HG02973 (cell line): ENCODE measurements around the gene SPATC1L.

Experiments used
- ATAC-seq: cut with Tn5 transposase; IDR thresholded peaks from one replicate; pipeline ENCODE4 v1.9.1; 2021; ENCODE audit warnings: moderate library complexity; ENCODE audit not compliant: unreplicated experiment

Gene SPATC1L

DNA sequence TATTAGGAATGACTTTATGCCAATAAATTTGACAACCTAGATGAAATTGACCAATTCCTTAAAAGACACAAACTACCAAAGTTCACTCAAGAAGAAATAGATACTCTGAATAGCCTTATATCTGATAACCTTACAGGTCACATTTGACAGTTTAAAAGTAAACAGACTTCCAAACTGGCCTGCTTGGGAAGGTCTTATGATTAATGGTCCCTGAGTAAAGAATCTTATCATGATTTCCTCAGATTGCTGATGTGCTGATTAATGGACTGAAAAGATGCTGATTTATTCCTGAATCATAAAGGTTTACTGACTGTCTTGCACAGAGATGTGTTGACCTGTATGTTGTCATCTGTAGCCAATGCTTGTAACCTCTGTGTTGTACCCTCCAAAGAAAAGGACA lies 19.2 kb downstream of the SPATC1L start:
- ATAC-seq, result no peak

GRCh38 chr21:46163380-46163779 lies 20.9 kb downstream of the SPATC1L start:
- ATAC-seq, result no peak

- ATAC-seq, result no peak
Observed at GRCh38 chr21:46161633-46162592, 22.3 kb downstream of the SPATC1L start.

DNA sequence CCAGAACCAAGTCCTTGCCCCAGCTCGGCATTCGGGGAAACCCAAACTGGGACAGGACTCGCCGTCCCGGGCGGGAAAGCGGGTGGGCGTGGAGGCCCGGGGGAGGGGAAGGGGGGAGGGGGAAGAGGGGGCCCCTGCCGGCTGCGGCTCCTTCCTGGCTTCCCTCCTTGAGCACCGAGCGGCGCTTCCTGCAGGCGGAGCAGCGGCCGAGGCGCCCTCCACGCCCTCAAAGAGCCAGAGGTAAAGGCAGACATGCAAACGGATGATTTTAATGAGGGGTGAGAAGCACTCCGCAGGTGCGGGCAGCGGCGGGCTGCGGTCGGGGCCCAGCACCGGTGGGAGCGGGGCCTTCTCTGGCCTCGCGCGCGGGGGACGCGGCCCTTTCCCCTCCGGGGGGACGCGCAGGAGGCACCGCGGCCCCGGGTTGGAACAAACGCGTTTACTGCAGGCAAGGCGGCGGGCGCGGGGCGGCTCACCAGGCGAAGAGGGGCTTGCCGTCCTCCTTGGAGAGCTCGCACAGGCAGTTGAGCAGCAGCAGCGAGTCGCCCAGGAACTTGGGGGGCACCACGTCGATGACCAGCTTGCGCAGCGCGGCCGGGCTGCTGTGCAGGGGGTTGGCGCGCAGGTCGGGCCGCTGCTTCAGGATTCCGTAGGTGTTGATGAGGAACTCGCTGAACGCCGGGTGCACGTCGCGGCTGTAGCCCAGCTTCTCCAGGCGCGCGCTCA lies 23.2 kb downstream of the SPATC1L start:
- no peak for ATAC-seq

DNA sequence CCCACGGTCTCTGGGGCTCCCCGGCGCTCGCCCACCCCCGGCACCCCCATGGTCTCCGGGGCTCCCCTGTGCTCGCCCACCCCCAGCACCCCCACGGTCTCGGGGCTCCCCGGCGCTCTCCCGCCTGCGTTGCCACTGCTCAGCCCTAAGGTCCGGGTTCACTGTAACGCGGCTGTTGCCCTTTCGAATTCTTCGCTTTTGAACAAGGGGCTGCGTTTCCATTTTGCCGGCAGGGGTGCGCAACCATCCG lies 23.7 kb downstream of the SPATC1L start:
- ATAC-seq, result no peak

DNA sequence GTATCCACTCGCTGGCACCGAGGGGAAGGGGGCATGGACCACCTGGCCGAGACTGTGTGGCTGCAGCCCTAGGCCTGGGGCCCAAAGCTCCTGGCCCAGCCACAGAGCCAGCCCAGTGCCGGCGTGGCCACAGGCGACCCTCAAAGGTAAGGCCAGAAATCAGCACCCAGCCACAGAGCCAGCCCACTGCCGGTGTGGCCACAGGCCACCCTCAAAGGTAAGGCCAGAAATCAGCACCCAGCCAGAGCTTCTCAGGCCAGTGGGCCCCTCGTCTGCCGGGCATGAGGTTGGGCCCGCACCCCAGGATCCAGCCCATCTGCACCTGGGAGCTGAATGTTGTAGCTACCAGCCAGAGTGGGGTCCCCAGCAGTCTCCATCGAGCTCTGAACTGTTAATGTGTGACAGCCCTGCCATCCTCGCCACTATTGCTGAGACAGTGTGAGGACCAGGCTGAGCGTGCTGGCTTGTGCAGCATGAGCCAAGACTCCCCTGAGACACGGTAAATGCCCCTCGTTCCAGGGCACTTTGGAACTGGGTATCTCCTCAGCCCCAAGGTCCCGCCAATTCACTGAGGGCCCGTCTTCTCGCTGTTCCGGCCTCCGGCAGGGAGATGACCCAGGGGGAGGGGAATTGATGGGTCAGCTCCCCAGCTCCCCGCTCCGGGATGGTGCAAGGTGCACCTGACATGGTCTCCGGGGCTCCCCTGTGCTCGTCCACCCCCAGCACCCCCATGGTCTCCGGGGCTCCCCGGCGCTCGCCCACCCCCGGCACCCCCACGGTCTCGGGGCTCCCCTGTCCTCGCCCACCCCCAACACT lies 24.2 kb downstream of the SPATC1L start:
- ATAC-seq, result no peak

GRCh38 chr21:46159390-46159789 lies 24.9 kb downstream of the SPATC1L start:
- ATAC-seq, result no peak

- no peak for ATAC-seq
Observed at GRCh38 chr21:46158666-46159300, 25.5 kb downstream of the SPATC1L start.

DNA sequence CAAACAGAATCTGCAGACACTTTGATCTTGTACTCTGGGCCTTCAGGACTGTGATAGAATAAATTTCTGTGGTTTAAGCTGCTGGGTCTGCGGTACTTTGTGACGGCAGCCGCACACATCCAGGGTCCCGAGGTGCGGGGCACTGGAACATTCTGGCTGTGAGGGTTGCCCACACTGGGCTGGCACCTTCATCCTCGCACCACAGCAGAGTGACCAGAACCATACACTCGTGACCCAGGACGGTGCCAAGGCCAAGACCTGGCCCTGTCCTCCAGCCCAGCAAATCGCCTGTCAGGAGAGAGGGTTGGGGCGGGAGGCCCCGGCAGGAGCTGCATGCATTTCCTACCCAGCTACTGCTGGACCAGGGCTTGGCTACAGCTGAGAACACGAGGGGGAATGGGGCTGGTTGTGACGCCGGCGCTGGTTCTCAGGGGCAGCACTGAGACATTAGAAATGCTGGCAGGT lies 26.2 kb downstream of the SPATC1L start:
- no peak for ATAC-seq

DNA sequence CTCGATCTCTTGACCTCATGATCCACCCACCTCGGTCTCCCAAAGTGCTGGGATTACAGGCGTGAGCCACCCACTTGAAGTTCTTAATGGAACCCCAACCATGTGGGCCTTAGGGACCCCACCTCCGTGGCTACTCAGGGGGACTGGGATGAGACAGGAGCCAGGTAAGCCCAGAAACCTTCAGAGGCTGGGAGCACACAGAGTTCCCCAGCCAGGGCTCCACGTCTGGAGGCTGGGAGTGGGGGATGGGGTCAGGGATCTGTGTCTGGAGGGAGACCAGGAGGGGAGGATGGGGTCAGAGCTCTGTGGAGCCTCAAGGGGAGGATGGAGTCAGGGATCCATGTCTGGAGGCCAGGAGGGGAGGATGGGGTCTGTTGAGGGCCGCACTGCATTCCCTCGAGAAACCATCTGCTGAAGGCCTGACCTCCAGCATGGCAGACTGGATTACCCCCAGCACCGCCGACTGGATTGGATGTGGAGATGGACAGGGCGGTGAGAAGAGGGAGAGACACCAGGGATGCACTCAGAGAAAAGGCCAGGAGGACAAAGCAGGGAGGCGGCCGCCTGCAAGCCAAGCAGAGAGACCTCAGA lies 26.8 kb downstream of the SPATC1L start:
- no peak for ATAC-seq

DNA sequence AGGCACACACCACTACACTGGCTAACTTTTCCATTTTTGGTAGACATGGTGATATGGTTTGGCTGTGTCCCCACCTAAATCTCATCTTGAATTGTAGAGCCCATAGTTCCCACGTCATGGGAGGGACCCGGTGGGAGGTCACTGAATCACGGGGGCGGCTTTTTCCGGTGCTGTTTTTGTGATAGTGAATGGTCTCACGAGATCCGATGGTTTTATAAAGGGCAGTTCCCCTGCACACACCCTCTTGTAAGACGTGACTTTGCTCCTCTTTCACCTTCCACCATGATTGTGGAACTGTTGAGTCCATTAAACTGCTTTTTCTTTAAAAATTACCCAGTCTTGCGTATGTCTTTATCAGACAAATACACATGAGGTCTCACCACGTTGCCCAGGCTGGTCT lies 27.6 kb downstream of the SPATC1L start:
- ATAC-seq, result no peak

DNA sequence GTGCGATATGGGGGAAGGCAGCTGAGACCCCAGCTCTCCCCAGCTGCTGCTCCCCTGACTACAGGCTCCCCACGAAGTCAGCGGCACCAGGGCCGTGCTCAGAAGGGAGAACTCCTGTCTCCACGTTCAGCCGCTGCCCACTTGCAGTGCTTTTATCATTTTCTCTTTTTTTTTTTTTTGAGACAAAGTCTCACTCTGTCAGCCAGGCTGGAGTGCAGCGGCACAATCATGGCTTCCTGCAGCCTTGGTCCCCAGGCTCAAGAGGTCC lies 27.9 kb downstream of the SPATC1L start:
- no peak for ATAC-seq

GRCh38 chr21:46155514-46156377 lies 28.5 kb downstream of the SPATC1L start, which contains the start of gene FTCD:
Gene FTCD (minus strand): TSS chr21:46155579. CDS start chr21:46155523, 56 bp downstream.
- ATAC-seq, result no peak

DNA sequence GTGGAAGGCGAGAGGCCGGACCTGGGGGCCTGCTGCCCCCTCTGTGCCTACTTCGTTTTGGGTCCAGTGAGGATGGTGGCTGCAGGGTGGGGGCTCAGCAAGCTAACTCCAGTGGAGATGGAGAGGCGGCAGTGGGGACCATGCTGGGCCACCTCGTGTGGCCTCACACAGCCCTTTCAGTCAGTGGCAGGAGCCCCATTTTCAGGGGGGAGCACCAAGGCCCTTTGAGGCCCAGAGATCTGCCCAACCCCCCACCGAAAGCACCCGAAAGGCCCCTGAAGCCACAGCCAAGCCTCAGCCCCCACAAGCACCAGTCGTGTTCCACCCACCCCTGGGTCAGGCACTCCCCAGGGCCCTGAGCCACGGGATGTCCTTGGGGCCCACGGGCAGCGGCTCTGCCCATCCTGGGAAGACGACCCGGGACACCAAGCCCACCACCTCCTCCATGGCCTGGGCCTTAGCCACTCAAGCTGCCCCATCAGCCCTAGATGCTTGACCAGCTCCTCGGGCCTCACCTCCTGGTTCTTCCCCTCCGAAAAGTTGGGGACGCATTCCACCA lies 29.2 kb downstream of the SPATC1L start:
- ATAC-seq, result no peak

GRCh38 chr21:46154155-46154954 lies 29.9 kb downstream of the SPATC1L start:
- ATAC-seq, result no peak

GRCh38 chr21:46153247-46154154 lies 30.8 kb downstream of the SPATC1L start:
- ATAC-seq, result no peak

DNA sequence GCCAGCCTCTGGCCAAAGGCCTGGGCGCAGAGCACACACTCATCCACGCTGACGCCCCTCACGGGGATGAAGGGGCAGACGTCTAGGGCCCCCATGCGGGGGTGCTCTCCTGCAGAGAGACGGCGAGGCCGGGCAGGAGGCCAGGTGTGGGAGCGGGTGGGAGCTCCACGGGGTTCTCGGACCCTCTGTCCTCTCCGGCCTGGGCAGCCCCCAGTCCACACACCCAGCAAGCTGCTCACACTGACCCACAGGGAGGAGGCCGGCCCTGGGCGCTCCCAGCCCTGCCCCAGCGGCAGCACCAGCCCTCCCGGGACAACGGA lies 31.4 kb downstream of the SPATC1L start:
- ATAC-seq, result no peak
